LNCAP (cell line): ENCODE data around the gene CUL7.

ENCODE experiments used
- TF ChIP-seq, protein P1 (sequence below): fragments of 450-650 bp; IDR thresholded peaks from 2 replicates; pipeline ENCODE4 v1.5.1; 2017; ENCODE audit warnings: mild to moderate bottlenecking

Gene CUL7

GRCh38 chr6:43053545-43054205, at the start of gene CUL7:
CUL7 (minus strand) TSS chr6:43053851; CDS start chr6:43052788, 1,063 bp downstream.
- TF ChIP-seq, protein P1, sequence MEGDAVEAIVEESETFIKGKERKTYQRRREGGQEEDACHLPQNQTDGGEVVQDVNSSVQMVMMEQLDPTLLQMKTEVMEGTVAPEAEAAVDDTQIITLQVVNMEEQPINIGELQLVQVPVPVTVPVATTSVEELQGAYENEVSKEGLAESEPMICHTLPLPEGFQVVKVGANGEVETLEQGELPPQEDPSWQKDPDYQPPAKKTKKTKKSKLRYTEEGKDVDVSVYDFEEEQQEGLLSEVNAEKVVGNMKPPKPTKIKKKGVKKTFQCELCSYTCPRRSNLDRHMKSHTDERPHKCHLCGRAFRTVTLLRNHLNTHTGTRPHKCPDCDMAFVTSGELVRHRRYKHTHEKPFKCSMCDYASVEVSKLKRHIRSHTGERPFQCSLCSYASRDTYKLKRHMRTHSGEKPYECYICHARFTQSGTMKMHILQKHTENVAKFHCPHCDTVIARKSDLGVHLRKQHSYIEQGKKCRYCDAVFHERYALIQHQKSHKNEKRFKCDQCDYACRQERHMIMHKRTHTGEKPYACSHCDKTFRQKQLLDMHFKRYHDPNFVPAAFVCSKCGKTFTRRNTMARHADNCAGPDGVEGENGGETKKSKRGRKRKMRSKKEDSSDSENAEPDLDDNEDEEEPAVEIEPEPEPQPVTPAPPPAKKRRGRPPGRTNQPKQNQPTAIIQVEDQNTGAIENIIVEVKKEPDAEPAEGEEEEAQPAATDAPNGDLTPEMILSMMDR = no peak

DNA sequence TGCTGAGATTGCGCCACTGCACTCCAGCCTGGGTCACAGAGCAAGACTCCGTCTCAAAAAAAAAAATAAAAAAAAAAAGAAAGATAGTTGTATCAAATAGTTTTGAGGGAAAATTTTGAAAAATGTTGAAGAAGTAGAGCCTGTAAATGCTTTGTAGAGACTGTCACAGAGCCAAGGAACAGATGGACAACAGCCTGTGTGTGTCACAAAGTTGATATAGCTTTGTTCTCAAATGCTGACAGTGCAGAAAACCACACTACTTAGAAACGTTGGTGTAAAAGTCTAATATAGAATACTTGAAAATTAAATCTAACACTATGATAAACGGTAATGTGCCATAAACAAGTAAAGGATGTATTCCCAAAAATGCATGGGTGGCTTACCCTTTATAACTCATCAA, 47.8 kb upstream of the CUL7 start:
- TF ChIP-seq, protein P1 = no peak

DNA sequence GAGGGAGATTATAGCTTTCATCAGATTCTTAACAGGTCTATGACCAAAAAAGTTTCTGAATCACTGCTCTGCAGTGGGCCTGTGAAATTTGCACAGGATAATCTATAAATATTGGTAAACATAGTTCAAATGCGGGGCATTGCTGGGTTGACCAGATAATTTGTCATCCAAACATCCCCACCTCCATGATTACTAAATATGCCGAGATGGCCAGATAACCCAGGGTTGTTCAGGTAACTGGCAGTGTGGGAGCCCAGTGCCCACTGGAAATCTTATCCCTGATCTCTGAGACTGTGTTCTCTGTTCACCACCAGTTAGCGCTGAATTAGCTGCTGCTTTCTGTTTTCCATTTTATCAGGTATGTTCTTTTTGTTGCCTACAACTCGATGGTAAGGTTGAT, 43.9 kb upstream of the CUL7 start:
- TF ChIP-seq, protein P1 = no peak

GRCh38 chr6:43097098-43097489, 43.4 kb upstream of the CUL7 start:
- TF ChIP-seq, protein P1 = no peak

DNA sequence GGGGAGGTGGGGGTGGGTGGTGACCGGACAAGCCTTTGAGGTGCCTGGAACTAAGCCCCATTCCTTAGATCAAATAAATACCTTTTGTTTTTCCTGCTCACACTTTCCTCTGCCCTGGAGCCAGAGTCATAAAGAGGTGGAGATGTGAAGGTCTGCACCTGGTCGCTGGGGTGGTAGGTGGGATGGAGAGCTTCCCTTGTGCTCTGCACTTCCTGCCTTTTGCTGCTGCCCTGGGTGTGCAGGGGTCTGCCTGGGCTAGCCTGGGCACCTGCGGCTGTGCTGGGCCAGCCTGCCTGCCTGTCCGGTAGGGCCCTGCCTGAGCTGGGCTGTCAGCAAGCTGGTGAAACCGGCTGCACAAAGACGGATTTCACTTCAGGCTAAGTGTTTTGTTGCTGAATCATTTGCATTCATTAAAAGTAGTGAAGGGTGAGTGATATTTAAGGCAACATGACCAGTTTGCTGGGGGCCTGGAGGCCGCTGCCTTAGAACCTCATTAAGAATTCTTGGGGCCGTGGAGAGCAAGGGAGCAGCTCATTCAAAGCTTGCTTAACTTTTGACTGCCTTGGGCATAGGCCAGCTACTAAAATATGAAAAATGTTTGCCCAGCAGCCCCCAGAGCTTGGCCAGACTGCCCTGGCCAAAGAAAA, 42.9 kb upstream of the CUL7 start:
- TF ChIP-seq, protein P1 = no peak

- TF ChIP-seq, protein P1 = no peak
Measured at GRCh38 chr6:43095939-43096338, 42.3 kb upstream of the CUL7 start.

- TF ChIP-seq, protein P1 = no peak
Measured at GRCh38 chr6:43093436-43094289, 40.0 kb upstream of the CUL7 start.
